GM23338 (cell line): Measurements from ENCODE around the gene C1QTNF5. TPM values are rescaled to one million over a fixed set of nuclear protein-coding genes. Genes with fewer than 3 reads are reported as not detected.

Experiments used
- ATAC-seq: fragments of 200-7000 bp; cut with Tn5 transposase; 3 replicates; pipeline ENCODE4 v1.9.1; 2020
- DNase-seq: peaks from one replicate; pipeline ENCODE4 v3.0.0-alpha.2; 2015; ENCODE audit warnings: low spot score
- H2AFZ ChIP-seq: fragments of 200-600 bp; sonication (generic); 2 replicates; pipeline ENCODE4 v1.8.0; 2016; ENCODE audit warnings: antibody characterized with exemption, mild to moderate bottlenecking, moderate library complexity
- H3F3A ChIP-seq: fragments of 200-600 bp; sonication (generic); replicated peaks from 2 replicates; pipeline ENCODE4 v1.8.0; 2017; ENCODE audit warnings: antibody characterized with exemption, mixed run types, low read depth
- H3K27ac ChIP-seq: fragments of 200-600 bp; sonication (generic); 2 replicates; pipeline ENCODE4 v1.6.1; 2016; ENCODE audit warnings: low read depth
- H3K27me3 ChIP-seq: fragments of 200-600 bp; sonication (generic); 2 replicates; pipeline ENCODE4 v1.8.0; 2016; ENCODE audit warnings: mild to moderate bottlenecking, mixed run types, moderate library complexity; ENCODE audit not compliant: insufficient read depth
- H3K36me3 ChIP-seq: fragments of 200-600 bp; sonication (generic); 2 replicates; pipeline ENCODE4 v1.8.0; 2016; ENCODE audit warnings: mild to moderate bottlenecking; ENCODE audit not compliant: insufficient read depth
- H3K4me1 ChIP-seq: fragments of 200-600 bp; sonication (generic); 2 replicates; pipeline ENCODE4 v1.8.0; 2016; ENCODE audit warnings: mild to moderate bottlenecking, moderate library complexity; ENCODE audit not compliant: insufficient read depth
- H3K4me2 ChIP-seq: fragments of 200-600 bp; sonication (generic); 2 replicates; pipeline ENCODE4 v1.7.1; 2017; ENCODE audit warnings: mixed run types
- H3K4me3 ChIP-seq: fragments of 200-600 bp; sonication (generic); 2 replicates; pipeline ENCODE4 v1.6.1; 2016; ENCODE audit warnings: mixed run types
- H3K79me2 ChIP-seq: fragments of 200-600 bp; sonication (generic); replicated peaks from 2 replicates; pipeline ENCODE4 v1.8.0; 2017; ENCODE audit warnings: mild to moderate bottlenecking; ENCODE audit not compliant: insufficient read depth
- H3K9me2 ChIP-seq: fragments of 200-600 bp; sonication (generic); 2 replicates; pipeline ENCODE4 v1.8.0; 2017; ENCODE audit not compliant: insufficient read depth
- H4K20me1 ChIP-seq: fragments of 200-600 bp; sonication (generic); replicated peaks from 2 replicates; pipeline ENCODE4 v1.8.0; 2017; ENCODE audit warnings: mild to moderate bottlenecking; ENCODE audit not compliant: insufficient read depth
- H3K27ac Mint-ChIP-seq: 2 replicates; pipeline ENCODE4 v1.8.0; 2020; ENCODE audit warnings: inconsistent platforms, mild to moderate bottlenecking, moderate library complexity, mixed read lengths
- H3K27me3 Mint-ChIP-seq: 3 replicates; pipeline ENCODE4 v1.8.0; 2022; ENCODE audit warnings: low read depth, mild to moderate bottlenecking, moderate library complexity, mixed read lengths, inconsistent platforms; ENCODE audit not compliant: insufficient read depth, poor library complexity
- H3K36me3 Mint-ChIP-seq: 3 replicates; pipeline ENCODE4 v1.8.0; 2021; ENCODE audit warnings: low read depth, mild to moderate bottlenecking, inconsistent platforms, moderate library complexity, mixed read lengths
- H3K4me1 Mint-ChIP-seq: 3 replicates; pipeline ENCODE4 v1.8.0; 2020; ENCODE audit warnings: mild to moderate bottlenecking, inconsistent platforms, mixed read lengths
- H3K4me3 Mint-ChIP-seq: 3 replicates; pipeline ENCODE4 v1.8.0; 2021; ENCODE audit warnings: moderate library complexity, mild to moderate bottlenecking, inconsistent platforms, mixed read lengths
- H3K9me3 Mint-ChIP-seq: 3 replicates; pipeline ENCODE4 v1.8.0; 2020; ENCODE audit warnings: moderate library complexity, mild to moderate bottlenecking, inconsistent platforms, mixed read lengths
- CREB1 ChIP-seq: fragments of 250-450 bp; sonication (Bioruptor Pico); IDR thresholded peaks from 2 replicates; pipeline ENCODE4 v1.5.0; 2020; ENCODE audit warnings: low read depth, mild to moderate bottlenecking, moderate library complexity
- ETS1 ChIP-seq: IDR thresholded peaks from 2 replicates; pipeline ENCODE4 v1.6.1; 2016; ENCODE audit warnings: antibody characterized with exemption
- EZH2 ChIP-seq: fragments of 200-600 bp; sonication (generic); IDR thresholded peaks from one replicate; pipeline ENCODE4 v1.8.0; 2017; ENCODE audit warnings: antibody characterized with exemption, mild to moderate bottlenecking, low read depth; ENCODE audit not compliant: unreplicated experiment
- EZH2phosphoT487 ChIP-seq: fragments of 200-600 bp; sonication (generic); IDR thresholded peaks from one replicate; pipeline ENCODE4 v1.8.1; 2018; ENCODE audit warnings: antibody characterized with exemption; ENCODE audit not compliant: unreplicated experiment
- JUNB ChIP-seq: IDR thresholded peaks from one replicate; pipeline ENCODE4 v1.6.1; 2016; ENCODE audit warnings: antibody characterized with exemption; ENCODE audit not compliant: unreplicated experiment
- NANOG ChIP-seq: IDR thresholded peaks from 2 replicates; pipeline ENCODE4 v1.6.1; 2016; ENCODE audit warnings: antibody characterized with exemption, borderline replicate concordance
- POLR2AphosphoS5 ChIP-seq: IDR thresholded peaks from 2 replicates; pipeline ENCODE4 v1.6.1; 2016; ENCODE audit warnings: antibody characterized with exemption, low read depth
- REST ChIP-seq: IDR thresholded peaks from one replicate; pipeline ENCODE4 v1.6.1; 2018; ENCODE audit warnings: antibody characterized with exemption; ENCODE audit not compliant: unreplicated experiment
- STAT1 ChIP-seq: IDR thresholded peaks from one replicate; pipeline ENCODE4 v1.6.1; 2016; ENCODE audit warnings: antibody characterized with exemption; ENCODE audit not compliant: unreplicated experiment
- ZNF114 ChIP-seq: fragments of 250-450 bp; sonication (Bioruptor Pico); IDR thresholded peaks from 2 replicates; pipeline ENCODE4 v1.5.0; 2020; ENCODE audit warnings: mild to moderate bottlenecking, moderate library complexity
- ZNF331 ChIP-seq: fragments of 250-450 bp; sonication (Bioruptor Pico); IDR thresholded peaks from 2 replicates; pipeline ENCODE4 v1.5.0; 2020; ENCODE audit warnings: low read depth, mild to moderate bottlenecking, moderate library complexity
- polyA plus RNA-seq: library from polyadenylated mRNA; unstranded; fragments of >200 nt; fragmentation: Nextera tagmentation; extraction: Ambion mirVana; gene quantifications from 2 replicates; pipeline ENCODE4 v1.2.1, GENCODE V29; 2016
- total RNA-seq: library from RNA; depleted of rRNA; stranded (reverse); fragments of >200 nt; shearing (Covaris generic); gene quantifications from 2 replicates; pipeline ENCODE4 v1.2.3, GENCODE V29; 2014
- TF ChIP-seq, protein P1 (sequence below), 2 experiments: fragments of 200-600 bp in 1 of 2; sonication (generic) in 1 of 2; conservative IDR thresholded peaks; 2 replicates each; pipeline versions ENCODE4 v1.5.1 to v1.6.1; 2016 to 2017; ENCODE audit warnings: antibody characterized with exemption in 2 of 2, low read depth in 2 of 2, mild to moderate bottlenecking in 2 of 2, moderate library complexity in 1 of 2

Gene C1QTNF5
- total and polyA plus RNA-seq, 2 experiments from 2014 or later, result 1.9 TPM

GRCh38 chr11:119350302-119350701 lies 9.6 kb upstream of the C1QTNF5 start (continued):
- TF ChIP-seq ZNF331 (CRISPR knock-in tag) (no peak), EZH2phosphoT487 (no peak), STAT1 (no peak), EZH2 (no peak), ETS1 (no peak), CREB1 (CRISPR knock-in tag) (no peak)
- TF ChIP-seq, protein P1, sequence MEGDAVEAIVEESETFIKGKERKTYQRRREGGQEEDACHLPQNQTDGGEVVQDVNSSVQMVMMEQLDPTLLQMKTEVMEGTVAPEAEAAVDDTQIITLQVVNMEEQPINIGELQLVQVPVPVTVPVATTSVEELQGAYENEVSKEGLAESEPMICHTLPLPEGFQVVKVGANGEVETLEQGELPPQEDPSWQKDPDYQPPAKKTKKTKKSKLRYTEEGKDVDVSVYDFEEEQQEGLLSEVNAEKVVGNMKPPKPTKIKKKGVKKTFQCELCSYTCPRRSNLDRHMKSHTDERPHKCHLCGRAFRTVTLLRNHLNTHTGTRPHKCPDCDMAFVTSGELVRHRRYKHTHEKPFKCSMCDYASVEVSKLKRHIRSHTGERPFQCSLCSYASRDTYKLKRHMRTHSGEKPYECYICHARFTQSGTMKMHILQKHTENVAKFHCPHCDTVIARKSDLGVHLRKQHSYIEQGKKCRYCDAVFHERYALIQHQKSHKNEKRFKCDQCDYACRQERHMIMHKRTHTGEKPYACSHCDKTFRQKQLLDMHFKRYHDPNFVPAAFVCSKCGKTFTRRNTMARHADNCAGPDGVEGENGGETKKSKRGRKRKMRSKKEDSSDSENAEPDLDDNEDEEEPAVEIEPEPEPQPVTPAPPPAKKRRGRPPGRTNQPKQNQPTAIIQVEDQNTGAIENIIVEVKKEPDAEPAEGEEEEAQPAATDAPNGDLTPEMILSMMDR (conservative IDR thresholded peaks at IDR 0.05; ENCODE audit: low read depth in 2 of 2), result no peak

DNA sequence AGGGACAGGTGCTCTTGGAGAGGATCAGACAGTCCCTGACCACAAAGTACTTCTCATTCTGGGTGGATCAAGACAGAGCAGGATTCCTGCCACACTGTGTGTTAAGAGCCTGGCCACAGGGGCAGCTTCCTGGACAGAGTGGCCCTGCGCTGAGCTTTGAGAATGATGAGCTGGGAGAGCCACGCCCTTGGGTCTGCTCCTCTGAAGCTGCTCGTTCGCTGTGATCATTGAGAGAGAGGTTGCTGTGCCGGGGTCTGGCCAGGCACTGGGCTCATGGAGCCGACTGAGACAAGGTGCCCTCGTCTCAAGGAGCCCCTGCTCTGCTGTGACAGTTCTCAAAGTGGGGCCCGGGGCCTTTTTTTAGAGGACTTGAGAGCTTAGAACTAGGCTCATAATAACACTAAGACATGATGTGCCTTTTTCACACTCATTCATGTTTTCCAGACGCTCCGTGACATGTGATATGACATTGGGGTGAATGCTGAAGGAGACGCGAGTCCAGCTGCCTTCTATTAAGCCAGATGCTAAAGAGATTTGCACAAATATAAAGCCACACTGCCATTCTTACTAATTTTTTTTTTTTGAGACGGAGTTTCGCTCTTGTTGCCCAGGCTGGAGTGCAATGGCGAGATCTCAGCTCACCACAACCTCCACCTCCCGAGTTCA lies 7.4 kb upstream of the C1QTNF5 start:
- no peak for ATAC-seq
- H3K27ac Mint-ChIP-seq, result no peak overlapping the region
- Histone ChIP-seq H3K79me2 (no peaks in the 10 kb centered on the region), H4K20me1 (no peaks in the 10 kb centered on the region), H3K36me3 (no peaks in the 10 kb centered on the region), H2AFZ (no peak overlapping the region), H3F3A (no peaks in the 10 kb centered on the region), H3K27ac (no peak overlapping the region), H3K4me2 (no peak overlapping the region), H3K4me3 (no peak overlapping the region), H3K4me1 (no peaks in the 10 kb centered on the region), H3K27me3 (0 out of 2 replicates have a peak, but pooled peaks cover 3% of the 10 kb centered on the region), H3K9me2 (no peaks in the 10 kb centered on the region)
- TF ChIP-seq EZH2phosphoT487, result no peak
- H3K9me3 Mint-ChIP-seq, result no peaks in the 10 kb centered on the region
- H3K4me3 Mint-ChIP-seq, result no peak overlapping the region
- H3K36me3 Mint-ChIP-seq, result no peaks in the 10 kb centered on the region; the same call in 2 of the 3 replicates
- peaks cover 15% of the 10 kb centered on the region for H3K27me3 Mint-ChIP-seq
- no peak for DNase-seq
- H3K4me1 Mint-ChIP-seq, result peaks cover 10% of the 10 kb centered on the region

GRCh38 chr11:119347242-119347641 lies 6.6 kb upstream of the C1QTNF5 start:
- Histone ChIP-seq H2AFZ (no peak overlapping the region), H3K27ac (no peak overlapping the region), H3K4me1 (no peaks in the 10 kb centered on the region), H3F3A (no peaks in the 10 kb centered on the region), H3K79me2 (no peaks in the 10 kb centered on the region), H3K9me2 (no peaks in the 10 kb centered on the region), H3K4me2 (no peak overlapping the region), H3K27me3 (peaks cover 11% of the 10 kb centered on the region), H4K20me1 (no peaks in the 10 kb centered on the region), H3K4me3 (no peak overlapping the region), H3K36me3 (no peaks in the 10 kb centered on the region)
- peaks cover 16% of the 10 kb centered on the region for H3K27me3 Mint-ChIP-seq
- no peaks in the 10 kb centered on the region; the same call in 2 of the 3 replicates for H3K36me3 Mint-ChIP-seq
- no peak for ATAC-seq
- DNase-seq, result no peak
- H3K4me3 Mint-ChIP-seq, result no peak overlapping the region
- no peaks in the 10 kb centered on the region for H3K9me3 Mint-ChIP-seq
- H3K27ac Mint-ChIP-seq, result no peak overlapping the region
- H3K4me1 Mint-ChIP-seq, result peaks cover 5% of the 10 kb centered on the region; the same call in 1 of the 3 replicates
- TF ChIP-seq STAT1, result no peak
- TF ChIP-seq EZH2phosphoT487, result no peak
- TF ChIP-seq JUNB, result no peak
- no peak for TF ChIP-seq ZNF114 (CRISPR knock-in tag)
- no peak for TF ChIP-seq ZNF331 (CRISPR knock-in tag)
- no peak for TF ChIP-seq NANOG
- no peak for TF ChIP-seq POLR2AphosphoS5
- no peak for TF ChIP-seq REST
- TF ChIP-seq, protein P1 (conservative IDR thresholded peaks at IDR 0.05; ENCODE audit: low read depth in 2 of 2), result no peak
- no peak for TF ChIP-seq CREB1 (CRISPR knock-in tag)
- no peak for TF ChIP-seq ETS1
